Fibroblast of lung (primary cell): Measurements from ENCODE around the gene WASHC2A.

Experiments
- CTCF ChIP-seq, 2 donors: IDR thresholded peaks in 1 of 2; conservative IDR thresholded peaks in 1 of 2; 1 replicate in 1 of 2; 2 replicates in 1 of 2; pipeline ENCODE4 v1.5.1; 2011 to 2012; ENCODE audit warnings: low read length in 2 of 2, control low read depth in 1 of 2, inconsistent platforms in 1 of 2, low read depth in 1 of 2, mild to moderate bottlenecking in 1 of 2
- EZH2 ChIP-seq: IDR thresholded peaks from 2 replicates; pipeline ENCODE4 v1.5.1; 2012; ENCODE audit warnings: low read length, control low read depth, mild to moderate bottlenecking; ENCODE audit errors: missing control alignments

GRCh38 chr10:50027195-50027594 is 40.6 kb upstream of the WASHC2A start:
- TF ChIP-seq EZH2 (no peak), CTCF (conservative IDR thresholded peaks at IDR 0.05 in 1 of 2, IDR thresholded peaks at IDR 0.05 in 1 of 2; ENCODE audit: low read depth in 1 of 2, low read length in 2 of 2) (no peak)
